GM21360 (cell line): ENCODE measurements around the gene PRPF31.

Experiments
- ATAC-seq: cut with Tn5 transposase; IDR thresholded peaks from one replicate; pipeline ENCODE4 v1.9.1; 2021; ENCODE audit warnings: mild to moderate bottlenecking, moderate library complexity; ENCODE audit not compliant: unreplicated experiment

The PRPF31 gene

GRCh38 chr19:54107876-54108490 lies 7.6 kb upstream of the PRPF31 start:
- no peak for ATAC-seq

DNA sequence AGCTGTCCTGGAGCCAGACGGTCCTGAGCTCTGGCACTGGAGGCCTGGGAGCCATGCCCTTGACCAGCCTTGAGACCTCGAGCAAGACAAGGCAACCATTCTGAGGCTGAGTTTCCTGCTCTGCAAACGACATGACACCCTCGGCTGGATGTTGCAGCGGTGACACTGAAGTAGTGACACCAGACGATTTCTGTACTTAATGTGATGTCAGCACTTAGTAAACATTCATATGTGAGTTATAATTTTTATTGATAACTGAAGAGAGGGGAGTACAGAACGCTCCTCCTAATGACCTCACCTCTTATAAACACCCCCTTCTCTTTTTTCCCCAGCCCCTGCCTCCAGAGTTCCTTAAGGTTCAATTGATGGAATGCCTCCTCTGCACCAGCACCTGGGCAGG lies 7.1 kb upstream of the PRPF31 start:
- ATAC-seq, result no peak

GRCh38 chr19:54109651-54110050 lies 5.9 kb upstream of the PRPF31 start:
- no peak for ATAC-seq

- no peak for ATAC-seq
These were observed 1.0 kb upstream of the PRPF31 start for GRCh38 chr19:54114340-54115108.

DNA sequence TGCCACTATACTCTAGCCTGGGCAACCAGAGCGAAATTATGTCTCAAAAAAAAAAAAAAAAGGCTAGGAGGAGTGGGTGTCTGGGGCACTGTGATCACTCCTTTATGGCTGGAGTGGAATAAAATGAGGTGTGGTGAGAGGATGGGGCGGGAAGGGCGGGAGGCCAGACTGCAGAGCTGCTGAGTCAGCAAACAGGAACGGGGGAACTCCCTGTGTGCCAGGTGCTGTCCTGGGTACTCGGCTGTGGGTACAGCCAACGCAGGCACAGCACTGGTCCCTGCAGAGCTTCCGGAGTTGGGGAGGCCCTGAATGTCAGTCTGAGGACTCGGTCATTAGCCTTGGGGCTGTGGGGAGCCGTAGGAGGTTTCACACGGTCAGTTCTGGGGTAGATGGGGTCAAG lies 5.7 kb downstream of the PRPF31 start:
- ATAC-seq, result no peak

GRCh38 chr19:54123682-54124081 lies 8.1 kb downstream of the PRPF31 start:
- ATAC-seq, result no peak

DNA sequence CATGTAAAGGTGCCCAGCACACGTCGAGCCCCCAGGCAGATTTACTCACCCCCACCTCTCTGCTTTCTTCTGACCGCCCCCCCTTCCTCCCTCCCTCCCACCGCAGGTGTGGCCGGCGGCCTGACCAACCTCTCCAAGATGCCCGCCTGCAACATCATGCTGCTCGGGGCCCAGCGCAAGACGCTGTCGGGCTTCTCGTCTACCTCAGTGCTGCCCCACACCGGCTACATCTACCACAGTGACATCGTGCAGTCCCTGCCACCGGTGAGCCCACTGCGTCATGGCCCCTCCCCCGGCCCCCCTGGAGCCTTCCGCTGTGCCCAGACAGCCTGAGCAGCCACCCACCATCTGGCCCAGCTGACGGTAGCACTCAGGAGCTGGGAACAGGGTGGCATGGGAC lies 8.8 kb downstream of the PRPF31 start:
- ATAC-seq, result no peak

- ATAC-seq, result no peak
These were observed 10.2 kb downstream of the PRPF31 start for GRCh38 chr19:54125713-54126112.

- no peak for ATAC-seq
These were observed 12.3 kb downstream of the PRPF31 start for GRCh38 chr19:54127688-54128440.

GRCh38 chr19:54128441-54128725 lies 12.8 kb downstream of the PRPF31 start:
- ATAC-seq, result no peak

- no peak for ATAC-seq
These were observed 13.5 kb downstream of the PRPF31 start for GRCh38 chr19:54128796-54129616.

DNA sequence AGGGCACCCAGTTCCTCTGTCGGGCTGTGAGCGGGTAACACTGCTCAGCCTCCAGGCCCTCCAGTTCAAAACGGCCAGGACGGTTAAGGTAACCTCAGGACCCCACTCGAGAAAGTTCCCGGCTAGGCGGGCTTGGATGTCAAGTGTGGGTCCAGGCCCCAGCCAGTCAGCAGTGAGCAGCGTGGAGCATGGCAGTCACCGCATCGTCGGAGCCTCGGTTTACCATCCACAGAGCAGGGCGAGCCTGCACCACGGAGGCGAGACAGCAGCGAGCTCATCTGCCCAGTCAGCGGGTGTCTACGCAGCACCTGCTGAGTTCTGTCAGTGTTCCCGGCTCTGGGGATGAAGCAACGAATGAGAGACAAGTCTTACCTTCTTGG lies 14.1 kb downstream of the PRPF31 start:
- no peak for ATAC-seq

- no peak for ATAC-seq
These were observed 17.9 kb downstream of the PRPF31 start for GRCh38 chr19:54133312-54133956.

GRCh38 chr19:54133957-54134590 lies 18.5 kb downstream of the PRPF31 start:
- no peak for ATAC-seq

DNA sequence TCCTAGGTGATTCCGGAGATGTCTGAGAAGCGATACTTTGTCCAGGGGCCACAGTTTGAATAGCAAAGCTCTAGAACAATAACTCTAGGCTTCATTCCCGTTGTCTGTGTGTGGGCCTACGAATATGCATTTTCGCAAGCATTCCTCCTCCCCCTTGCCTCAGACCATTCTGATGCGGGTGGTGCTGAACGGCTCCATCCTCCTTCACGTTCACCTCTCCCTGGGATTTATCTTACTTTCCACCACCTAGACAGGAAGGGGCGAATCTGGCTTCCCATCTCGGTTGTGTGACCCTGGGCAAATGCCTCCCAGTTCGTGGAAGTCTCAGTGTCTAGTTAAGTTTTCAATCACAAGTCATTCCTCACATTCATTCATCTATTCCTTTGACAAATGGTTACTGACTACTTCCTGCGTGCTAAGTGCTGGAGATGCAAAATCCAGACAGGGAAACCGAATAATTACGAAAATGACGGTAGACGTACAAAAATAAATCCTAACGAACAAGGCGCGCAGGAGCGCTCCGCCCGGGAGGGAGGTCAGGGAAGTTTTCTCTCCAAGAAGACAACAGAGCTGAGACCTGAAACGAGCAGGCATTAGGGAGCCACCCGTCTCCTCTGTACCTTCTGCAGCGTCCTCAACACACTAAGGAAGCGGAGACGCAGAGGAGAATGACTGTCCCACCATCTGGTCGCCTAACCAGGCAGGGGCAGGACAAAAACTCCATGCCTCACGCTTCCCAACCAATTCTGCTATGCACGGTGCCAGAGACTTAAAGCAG lies 20.7 kb downstream of the PRPF31 start:
- ATAC-seq, result no peak

DNA sequence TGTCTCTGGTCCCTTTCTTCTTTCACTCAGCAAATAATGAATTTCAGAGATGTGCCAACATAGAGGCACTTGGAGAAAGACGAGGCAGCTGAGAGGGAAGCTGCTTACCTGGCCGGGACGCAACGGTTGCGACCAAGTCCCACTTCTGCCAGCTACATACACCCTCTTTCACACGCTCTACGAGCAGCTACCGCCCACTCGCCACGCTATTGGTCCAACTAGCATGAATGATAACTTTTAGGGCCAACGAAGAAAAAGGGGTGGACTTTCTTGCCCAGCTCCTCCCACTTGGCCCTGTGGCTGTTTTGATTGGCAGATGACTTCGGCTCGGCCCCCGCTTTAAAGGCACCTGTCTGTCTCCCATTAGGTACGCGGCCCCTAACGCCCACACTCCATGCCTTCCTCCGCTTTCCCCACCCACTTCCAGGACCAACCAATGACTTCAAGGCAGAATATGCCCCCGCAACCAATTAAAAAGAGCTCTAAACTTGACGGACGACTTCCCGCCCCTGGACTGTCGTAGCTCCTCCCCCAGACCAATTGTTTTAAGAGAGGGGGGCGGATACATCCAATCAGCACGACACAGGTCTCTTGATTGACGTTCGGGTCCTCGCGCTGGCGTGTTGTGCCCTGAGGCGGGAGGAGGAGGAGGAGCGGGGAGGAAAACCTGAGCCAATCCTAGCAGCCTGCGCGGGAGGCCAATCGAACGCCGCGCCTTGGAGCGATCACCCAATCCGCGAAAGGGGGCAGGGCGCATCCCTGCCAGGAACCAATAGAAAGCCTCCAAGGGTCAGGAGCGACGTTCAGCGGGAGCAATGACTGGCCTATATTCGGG lies 21.5 kb downstream of the PRPF31 start:
- peak; percentile 73 for ATAC-seq

- ATAC-seq, result no peak
These were observed 22.3 kb downstream of the PRPF31 start, which contains the start of gene CNOT3 for GRCh38 chr19:54137699-54138488. CNOT3 (plus strand) TSS chr19:54137762; CDS start chr19:54142979, 5,217 bp downstream.
